HG03139 (cell line): Measurements from ENCODE around the gene GMCL2.

Experiments
- ATAC-seq: cut with Tn5 transposase; IDR thresholded peaks from one replicate; pipeline ENCODE4 v1.9.1; 2021; ENCODE audit not compliant: unreplicated experiment

The GMCL2 gene

GRCh38 chr5:178222292-178222691 is 35.1 kb upstream of the GMCL2 start:
- no peak for ATAC-seq

- ATAC-seq, result no peak
Observed at GRCh38 chr5:178221853-178222252, 34.7 kb upstream of the GMCL2 start.

- no peak for ATAC-seq
Observed at GRCh38 chr5:178221282-178221681, 34.1 kb upstream of the GMCL2 start.

GRCh38 chr5:178218827-178219226 is 31.7 kb upstream of the GMCL2 start:
- ATAC-seq, result no peak

GRCh38 chr5:178218237-178218776 is 31.1 kb upstream of the GMCL2 start:
- ATAC-seq, result no peak

- no peak for ATAC-seq
Observed at GRCh38 chr5:178216779-178217178, 29.6 kb upstream of the GMCL2 start.

- no peak for ATAC-seq
Observed at GRCh38 chr5:178216088-178216534, 28.9 kb upstream of the GMCL2 start.

- no peak for ATAC-seq
Observed at GRCh38 chr5:178215280-178216002, 28.3 kb upstream of the GMCL2 start.

GRCh38 chr5:178214160-178214803 is 27.1 kb upstream of the GMCL2 start:
- no peak for ATAC-seq

- no peak for ATAC-seq
Observed at GRCh38 chr5:178213748-178214151, 26.6 kb upstream of the GMCL2 start.

- no peak for ATAC-seq
Observed at GRCh38 chr5:178213003-178213461, 25.9 kb upstream of the GMCL2 start.

GRCh38 chr5:178212241-178213002 is 25.3 kb upstream of the GMCL2 start:
- ATAC-seq, result no peak

- ATAC-seq, result no peak
Observed at GRCh38 chr5:178211095-178212048, 24.2 kb upstream of the GMCL2 start.

- no peak for ATAC-seq
Observed at GRCh38 chr5:178210686-178211085, 23.5 kb upstream of the GMCL2 start.

GRCh38 chr5:178210073-178210535 is 22.9 kb upstream of the GMCL2 start:
- ATAC-seq, result no peak

GRCh38 chr5:178209334-178210072 is 22.3 kb upstream of the GMCL2 start:
- no peak for ATAC-seq

GRCh38 chr5:178208540-178209227 is 21.5 kb upstream of the GMCL2 start:
- no peak for ATAC-seq

GRCh38 chr5:178207917-178208280 is 20.7 kb upstream of the GMCL2 start:
- ATAC-seq, result no peak
